GM12865 (cell line): ENCODE results near the gene MORN4.

Source experiments
- DNase-seq: peaks from one replicate; pipeline ENCODE4 v3.0.0; 2010; ENCODE audit warnings: low read depth
- H3K4me3 ChIP-seq: 2 replicates; pipeline ENCODE4 v1.5.1; 2011; ENCODE audit warnings: mild to moderate bottlenecking, low read depth, low read length, control low read depth
- CTCF ChIP-seq: IDR thresholded peaks from 2 replicates; pipeline ENCODE4 v1.5.1; 2011; ENCODE audit warnings: low read length, control low read depth, low read depth, inconsistent platforms; ENCODE audit not compliant: insufficient read depth; ENCODE audit errors: missing control alignments

Gene MORN4

DNA sequence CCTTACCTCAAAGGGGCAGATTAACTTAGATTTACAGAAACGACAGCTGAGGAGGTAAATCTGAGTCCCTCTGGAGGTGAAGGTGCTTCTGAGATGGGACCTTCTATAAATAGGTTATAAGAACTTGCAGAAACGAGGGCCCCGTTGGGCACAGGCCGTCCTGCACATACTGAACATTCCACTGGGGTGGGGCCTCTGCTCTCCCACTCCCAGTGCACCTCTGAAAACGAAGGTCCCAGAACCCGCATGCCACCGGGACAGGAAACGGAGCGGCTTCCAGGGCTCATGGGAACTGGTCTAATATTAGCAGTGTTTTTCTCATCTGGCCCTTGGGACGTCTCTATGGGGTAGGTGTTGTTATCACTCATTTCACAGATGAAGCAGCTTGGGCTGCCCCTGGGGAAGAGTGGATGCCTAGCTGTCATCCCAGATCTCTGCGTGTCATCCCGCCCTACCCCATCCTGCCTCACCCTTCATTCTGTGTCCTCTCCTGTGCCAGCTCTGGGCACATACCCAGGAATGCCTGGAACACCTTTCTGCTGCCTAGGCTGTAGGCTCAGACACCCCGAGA lies 24.2 kb downstream of the MORN4 start:
- TF ChIP-seq CTCF = no peak
- no peak overlapping the region for H3K4me3 ChIP-seq
- no peak for DNase-seq

DNA sequence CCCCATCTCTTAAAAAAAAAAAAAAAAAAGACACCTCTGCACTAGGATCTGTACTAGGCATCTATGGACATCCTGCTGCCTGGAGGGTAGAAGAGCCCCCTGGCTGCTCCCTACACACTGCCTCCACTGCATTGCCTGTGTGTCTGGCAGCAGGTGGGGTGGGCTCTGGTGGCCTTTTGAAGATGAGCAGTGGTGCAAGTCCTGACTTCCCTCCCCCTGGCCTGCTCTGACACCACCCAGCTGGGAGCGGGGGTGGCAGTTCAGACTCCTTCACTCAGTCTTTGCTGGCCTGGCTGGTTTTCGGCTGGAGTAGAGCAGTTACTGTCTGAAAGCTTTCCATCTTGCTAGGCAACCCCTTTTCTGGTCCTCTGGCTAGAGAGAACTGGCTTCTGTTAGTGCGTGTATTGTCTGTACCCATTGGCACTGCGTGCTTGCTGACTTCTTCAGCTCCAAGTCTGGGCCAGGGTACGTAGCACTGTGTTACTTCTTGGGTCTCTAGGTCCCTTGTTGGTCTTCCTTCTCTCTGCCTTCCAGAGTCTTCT lies 26.1 kb downstream of the MORN4 start:
- no peak for TF ChIP-seq CTCF
- DNase-seq = no peak
- H3K4me3 ChIP-seq = no peak overlapping the region

- no peak for DNase-seq
- TF ChIP-seq CTCF = no peak
- no peak overlapping the region for H3K4me3 ChIP-seq
These were observed 31.8 kb downstream of the MORN4 start for GRCh38 chr10:97601268-97602215.

GRCh38 chr10:97600616-97601015 lies 32.7 kb downstream of the MORN4 start:
- DNase-seq = no peak
- no peak overlapping the region for H3K4me3 ChIP-seq
- no peak for TF ChIP-seq CTCF

- DNase-seq = no peak
- H3K4me3 ChIP-seq = no peak overlapping the region
- no peak for TF ChIP-seq CTCF
These were observed 34.1 kb downstream of the MORN4 start for GRCh38 chr10:97599272-97599619.

DNA sequence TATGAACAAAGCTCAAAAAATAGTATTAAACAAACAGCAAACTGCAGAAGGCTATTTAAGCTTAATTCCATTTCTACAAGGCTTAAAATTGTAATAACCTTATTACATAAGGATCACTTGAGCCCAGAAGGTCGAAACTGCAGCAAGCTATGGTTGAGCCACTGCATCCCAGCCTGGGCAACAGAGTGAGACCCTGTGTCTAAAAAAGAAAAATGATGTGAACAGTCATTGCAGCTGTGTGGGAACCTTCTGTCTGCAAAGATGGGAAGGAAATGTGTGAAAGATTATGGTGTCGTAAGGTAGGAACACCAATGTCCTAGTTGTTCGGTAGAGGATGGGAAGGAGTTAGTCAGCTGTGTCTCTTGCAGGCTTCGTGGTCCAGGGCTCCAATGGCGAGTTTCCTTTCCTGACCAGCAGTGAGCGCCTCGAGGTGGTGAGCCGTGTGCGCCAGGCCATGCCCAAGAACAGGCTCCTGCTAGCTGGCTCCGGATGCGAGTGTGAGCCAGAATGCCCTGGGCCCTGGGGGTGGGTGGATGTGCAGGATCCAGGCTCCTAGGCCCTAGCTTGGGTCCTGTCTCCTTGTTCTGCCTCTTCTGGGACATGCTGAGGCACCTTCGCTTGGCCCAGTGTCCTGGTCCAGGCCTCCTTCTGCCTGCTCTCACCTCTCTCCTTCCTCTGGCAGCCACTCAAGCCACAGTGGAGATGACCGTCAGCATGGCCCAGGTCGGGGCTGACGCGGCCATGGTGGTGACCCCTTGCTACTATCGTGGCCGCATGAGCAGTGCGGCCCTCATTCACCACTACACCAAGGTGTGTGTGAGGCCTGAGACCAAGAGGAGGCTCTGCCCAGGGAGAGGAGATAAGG lies 34.7 kb downstream of the MORN4 start:
- H3K4me3 ChIP-seq = no peak overlapping the region
- TF ChIP-seq CTCF = no peak
- no peak for DNase-seq
